Loucy (cell line): Measurements from ENCODE around the gene TLX3.

ENCODE experiments used
- H2AFZ ChIP-seq: fragments of 200-600 bp; sonication (generic); 2 replicates; pipeline ENCODE4 v1.6.0; 2016; ENCODE audit warnings: antibody characterized with exemption, mild to moderate bottlenecking, low read length, moderate library complexity
- H3F3A ChIP-seq: fragments of 200-600 bp; 2 replicates; pipeline ENCODE4 v1.6.0; 2016; ENCODE audit warnings: antibody characterized with exemption, low read depth, mild to moderate bottlenecking
- H3K27me3 ChIP-seq: fragments of 200-600 bp; sonication (generic); 2 replicates; pipeline ENCODE4 v1.6.1; 2014; ENCODE audit warnings: low read length, mild to moderate bottlenecking; ENCODE audit not compliant: insufficient read depth, poor library complexity, severe bottlenecking
- H3K36me3 ChIP-seq: fragments of 200-600 bp; sonication (generic); 2 replicates; pipeline ENCODE4 v1.6.1; 2016; ENCODE audit warnings: low read length; ENCODE audit not compliant: insufficient read depth
- H3K4me1 ChIP-seq: fragments of 200-600 bp; sonication (generic); 2 replicates; pipeline ENCODE4 v1.5.1; 2014; ENCODE audit warnings: low read length, mild to moderate bottlenecking; ENCODE audit not compliant: insufficient read depth, poor library complexity, severe bottlenecking
- H3K4me2 ChIP-seq: fragments of 200-600 bp; sonication (generic); 2 replicates; pipeline ENCODE4 v1.6.0; 2014; ENCODE audit warnings: antibody characterized with exemption, low read length, low read depth, mild to moderate bottlenecking; ENCODE audit not compliant: poor library complexity, severe bottlenecking
- H3K4me3 ChIP-seq: fragments of 200-600 bp; sonication (generic); 2 replicates; pipeline ENCODE4 v1.5.1; 2014; ENCODE audit warnings: low read length, mild to moderate bottlenecking, mixed read lengths; ENCODE audit not compliant: poor library complexity, severe bottlenecking
- H3K79me2 ChIP-seq: fragments of 200-600 bp; sonication (generic); 2 replicates; pipeline ENCODE4 v1.6.1; 2014; ENCODE audit warnings: low read length; ENCODE audit not compliant: insufficient read depth
- H3K9ac ChIP-seq: fragments of 200-600 bp; sonication (generic); 2 replicates; pipeline ENCODE4 v1.6.0; 2014; ENCODE audit warnings: mild to moderate bottlenecking, low read depth, low read length, moderate library complexity; ENCODE audit not compliant: poor library complexity, severe bottlenecking
- H3K9me2 ChIP-seq: fragments of 200-600 bp; sonication (generic); replicated peaks from 2 replicates; pipeline ENCODE4 v1.6.1; 2016; ENCODE audit warnings: low read depth, low read length, mixed read lengths
- H3K9me3 ChIP-seq: fragments of 200-600 bp; sonication (generic); 2 replicates; pipeline ENCODE4 v1.6.1; 2014; ENCODE audit warnings: mild to moderate bottlenecking, antibody characterized with exemption, low read length, low read depth; ENCODE audit not compliant: insufficient read depth
- H4K20me1 ChIP-seq: fragments of 200-600 bp; sonication (generic); 2 replicates; pipeline ENCODE4 v1.6.0; 2014; ENCODE audit warnings: antibody characterized with exemption, low read length, mild to moderate bottlenecking; ENCODE audit not compliant: insufficient read depth, poor library complexity, severe bottlenecking
- EZH2phosphoT487 ChIP-seq: fragments of 200-600 bp; IDR thresholded peaks from 2 replicates; pipeline ENCODE4 v1.6.1; 2018; ENCODE audit warnings: antibody characterized with exemption, mild to moderate bottlenecking, moderate library complexity, borderline replicate concordance
- TF ChIP-seq, protein P1 (sequence below): fragments of 200-600 bp; sonication (generic); conservative IDR thresholded peaks from 2 replicates; pipeline ENCODE4 v1.5.1; 2014; ENCODE audit warnings: mild to moderate bottlenecking, antibody characterized with exemption, low read length

Gene TLX3

DNA sequence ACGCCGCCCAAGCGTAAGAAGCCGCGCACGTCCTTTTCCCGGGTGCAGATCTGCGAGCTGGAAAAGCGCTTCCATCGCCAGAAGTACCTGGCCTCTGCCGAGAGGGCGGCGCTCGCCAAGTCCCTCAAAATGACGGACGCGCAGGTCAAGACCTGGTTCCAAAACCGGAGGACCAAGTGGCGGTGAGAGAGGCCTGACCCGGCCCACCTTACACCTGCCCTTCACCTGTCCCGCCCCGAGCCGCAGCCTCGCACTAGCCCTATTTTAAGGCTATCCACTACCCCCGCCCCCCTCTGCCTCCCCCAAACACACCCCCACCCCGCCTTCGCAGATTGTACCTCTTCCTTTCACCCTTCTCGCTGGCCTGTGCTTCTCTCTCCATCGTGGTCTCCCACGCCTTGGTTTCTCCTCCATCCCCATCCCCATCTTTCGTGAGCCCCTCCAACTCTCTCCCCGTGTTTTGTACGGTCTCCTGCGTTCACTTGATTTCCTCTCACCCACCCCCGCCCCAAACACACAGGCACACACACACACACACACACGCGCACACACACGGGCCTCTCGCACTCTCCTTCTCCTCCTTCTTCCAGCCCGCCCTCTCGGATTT, 1.3 kb downstream of the TLX3 start:
- H3K27me3 ChIP-seq, result no peaks in the 10 kb centered on the region
- H3K4me1 ChIP-seq, result peaks cover 21% of the 10 kb centered on the region
- H3K4me2 ChIP-seq, result no peak overlapping the region
- no peak overlapping the region for H2AFZ ChIP-seq
- H3K9me3 ChIP-seq, result no peaks in the 10 kb centered on the region
- H3K9me2 ChIP-seq, result no peaks in the 10 kb centered on the region
- H3K79me2 ChIP-seq, result no peaks in the 10 kb centered on the region
- no peak overlapping the region for H3K9ac ChIP-seq
- H3K4me3 ChIP-seq, result no peak overlapping the region
- no peaks in the 10 kb centered on the region for H4K20me1 ChIP-seq
- no peaks in the 10 kb centered on the region for H3F3A ChIP-seq
- H3K36me3 ChIP-seq, result no peaks in the 10 kb centered on the region
- TF ChIP-seq, protein P1, sequence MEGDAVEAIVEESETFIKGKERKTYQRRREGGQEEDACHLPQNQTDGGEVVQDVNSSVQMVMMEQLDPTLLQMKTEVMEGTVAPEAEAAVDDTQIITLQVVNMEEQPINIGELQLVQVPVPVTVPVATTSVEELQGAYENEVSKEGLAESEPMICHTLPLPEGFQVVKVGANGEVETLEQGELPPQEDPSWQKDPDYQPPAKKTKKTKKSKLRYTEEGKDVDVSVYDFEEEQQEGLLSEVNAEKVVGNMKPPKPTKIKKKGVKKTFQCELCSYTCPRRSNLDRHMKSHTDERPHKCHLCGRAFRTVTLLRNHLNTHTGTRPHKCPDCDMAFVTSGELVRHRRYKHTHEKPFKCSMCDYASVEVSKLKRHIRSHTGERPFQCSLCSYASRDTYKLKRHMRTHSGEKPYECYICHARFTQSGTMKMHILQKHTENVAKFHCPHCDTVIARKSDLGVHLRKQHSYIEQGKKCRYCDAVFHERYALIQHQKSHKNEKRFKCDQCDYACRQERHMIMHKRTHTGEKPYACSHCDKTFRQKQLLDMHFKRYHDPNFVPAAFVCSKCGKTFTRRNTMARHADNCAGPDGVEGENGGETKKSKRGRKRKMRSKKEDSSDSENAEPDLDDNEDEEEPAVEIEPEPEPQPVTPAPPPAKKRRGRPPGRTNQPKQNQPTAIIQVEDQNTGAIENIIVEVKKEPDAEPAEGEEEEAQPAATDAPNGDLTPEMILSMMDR, result no peak
- no peak for TF ChIP-seq EZH2phosphoT487

GRCh38 chr5:171310819-171311321, 1.8 kb downstream of the TLX3 start:
- Histone ChIP-seq H3K4me2 (no peak overlapping the region), H3F3A (no peaks in the 10 kb centered on the region), H3K9me3 (no peaks in the 10 kb centered on the region), H3K79me2 (no peaks in the 10 kb centered on the region), H3K36me3 (no peaks in the 10 kb centered on the region), H3K4me1 (peaks cover 15% of the 10 kb centered on the region), H3K9ac (no peak overlapping the region), H3K9me2 (no peaks in the 10 kb centered on the region), H3K4me3 (no peak overlapping the region), H4K20me1 (no peaks in the 10 kb centered on the region), H2AFZ (no peak overlapping the region), H3K27me3 (no peaks in the 10 kb centered on the region)
- no peak for TF ChIP-seq EZH2phosphoT487
- TF ChIP-seq, protein P1, result no peak

DNA sequence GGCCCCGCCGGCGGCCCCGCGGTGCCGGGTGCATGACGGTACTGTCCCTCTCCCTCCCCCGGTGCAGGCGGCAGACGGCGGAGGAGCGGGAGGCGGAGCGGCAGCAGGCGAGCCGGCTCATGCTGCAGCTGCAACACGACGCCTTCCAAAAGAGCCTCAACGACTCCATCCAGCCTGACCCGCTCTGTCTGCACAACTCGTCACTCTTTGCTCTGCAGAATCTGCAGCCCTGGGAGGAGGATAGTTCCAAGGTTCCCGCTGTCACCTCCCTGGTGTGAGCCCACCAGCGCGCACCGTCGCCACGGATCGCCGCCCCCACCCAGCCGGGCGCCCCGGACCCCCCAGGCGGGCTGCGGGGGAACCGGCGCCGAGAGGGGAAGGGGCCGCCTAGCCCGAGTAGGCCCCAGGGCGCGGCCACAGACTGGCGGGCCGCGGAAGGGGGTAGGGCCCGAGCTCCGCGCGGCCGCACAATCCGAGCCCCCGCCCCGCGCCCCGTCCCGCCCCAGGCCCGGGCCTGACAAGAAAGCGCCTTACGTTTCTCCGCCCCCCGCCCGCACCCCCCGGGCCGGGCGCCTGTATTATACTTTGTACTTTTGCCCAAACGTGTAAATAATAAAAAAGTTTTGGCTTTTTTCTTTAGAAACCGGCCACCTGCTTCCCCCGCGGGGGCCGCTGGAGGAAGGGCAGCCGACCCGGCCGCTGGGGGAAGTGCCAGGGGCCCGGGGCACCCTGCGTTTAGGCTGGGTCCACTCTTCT, 2.5 kb downstream of the TLX3 start:
- no peak overlapping the region for H3K4me3 ChIP-seq
- no peaks in the 10 kb centered on the region for H3K9me3 ChIP-seq
- no peaks in the 10 kb centered on the region for H4K20me1 ChIP-seq
- peaks cover 9% of the 10 kb centered on the region for H3K4me1 ChIP-seq
- H3K9me2 ChIP-seq, result no peaks in the 10 kb centered on the region
- no peak overlapping the region for H3K4me2 ChIP-seq
- H3K36me3 ChIP-seq, result no peaks in the 10 kb centered on the region
- TF ChIP-seq, protein P1, result no peak
- TF ChIP-seq EZH2phosphoT487, result no peak
- H3K27me3 ChIP-seq, result no peaks in the 10 kb centered on the region
- H2AFZ ChIP-seq, result no peak overlapping the region
- no peak overlapping the region for H3K9ac ChIP-seq
- no peaks in the 10 kb centered on the region for H3K79me2 ChIP-seq
- no peaks in the 10 kb centered on the region for H3F3A ChIP-seq
